Neural cell (in vitro differentiated cells): ENCODE results near the gene LGALS4. TPM values are rescaled to one million over a fixed set of nuclear protein-coding genes. Genes with fewer than 3 reads are reported as not detected.
"Not testable (repeated sequence)": the region's sequence is repeated elsewhere in the genome, so short reads cannot be mapped to it uniquely, and the experiment has no call there.

Experiments used
- H2AFZ ChIP-seq: fragments of 200-600, 300-800 bp; sonication (generic), shearing (Covaris generic); 2 replicates; pipeline ENCODE4 v1.6.0; 2014; ENCODE audit warnings: low read depth, mild to moderate bottlenecking, antibody characterized with exemption, low read length, moderate library complexity
- H3F3A ChIP-seq: fragments of 200-600 bp; shearing (Covaris generic); 2 replicates; pipeline ENCODE4 v1.6.1; 2016; ENCODE audit warnings: mild to moderate bottlenecking, moderate library complexity, mixed read lengths, antibody characterized with exemption, low read length; ENCODE audit not compliant: insufficient read depth, poor library complexity, severe bottlenecking
- H3K27ac ChIP-seq: fragments of 200-600, 300-800 bp; sonication (generic), shearing (Covaris generic); 2 replicates; pipeline ENCODE4 v1.5.1; 2014; ENCODE audit warnings: mild to moderate bottlenecking, low read length, moderate library complexity
- H3K27me3 ChIP-seq: fragments of 300-800, 200-600 bp; sonication (generic), shearing (Covaris generic); 2 replicates; pipeline ENCODE4 v1.6.0; 2014; ENCODE audit warnings: mild to moderate bottlenecking, low read depth, low read length, moderate library complexity; ENCODE audit not compliant: insufficient read depth
- H3K36me3 ChIP-seq: fragments of 300-800, 200-600 bp; sonication (generic), shearing (Covaris generic); 2 replicates; pipeline ENCODE4 v1.5.1; 2014; ENCODE audit warnings: mild to moderate bottlenecking, antibody characterized with exemption, low read length, moderate library complexity; ENCODE audit not compliant: insufficient read depth
- H3K4me2 ChIP-seq: fragments of 300-800, 200-600 bp; sonication (generic), shearing (Covaris generic); 2 replicates; pipeline ENCODE4 v1.6.0; 2014; ENCODE audit warnings: mild to moderate bottlenecking, low read length
- H3K4me3 ChIP-seq: fragments of 300-800, 200-600 bp; sonication (generic), shearing (Covaris generic); 2 replicates; pipeline ENCODE4 v1.5.1; 2014; ENCODE audit warnings: mild to moderate bottlenecking, low read length, moderate library complexity
- H3K79me2 ChIP-seq: fragments of 200-600 bp; shearing (Covaris generic); replicated peaks from 2 replicates; pipeline ENCODE4 v1.6.0; 2014; ENCODE audit warnings: mild to moderate bottlenecking, low read length, moderate library complexity; ENCODE audit not compliant: insufficient read depth
- H3K9ac ChIP-seq: fragments of 300-800, 200-600 bp; sonication (generic), shearing (Covaris generic); 2 replicates; pipeline ENCODE4 v1.6.1; 2016; ENCODE audit warnings: mild to moderate bottlenecking, low read length, mixed read lengths
- H3K9me2 ChIP-seq: fragments of 200-600 bp; shearing (Covaris generic); 2 replicates; pipeline ENCODE4 v1.6.1; 2016; ENCODE audit warnings: mild to moderate bottlenecking, low read length, mixed read lengths; ENCODE audit not compliant: insufficient read depth
- H3K9me3 ChIP-seq: fragments of 200-600, 300-800 bp; sonication (generic), shearing (Covaris generic); 2 replicates; pipeline ENCODE4 v1.6.1; 2016; ENCODE audit warnings: mild to moderate bottlenecking, mixed run types, low read length, moderate library complexity, mixed read lengths
- H4K20me1 ChIP-seq: fragments of 200-600 bp; shearing (Covaris generic); 2 replicates; pipeline ENCODE4 v1.6.1; 2016; ENCODE audit warnings: mild to moderate bottlenecking, mixed run types; ENCODE audit not compliant: insufficient read depth
- CTCF ChIP-seq: fragments of 450-650 bp; IDR thresholded peaks from 2 replicates; pipeline ENCODE4 v1.5.1; 2014; ENCODE audit warnings: antibody characterized with exemption, mild to moderate bottlenecking, moderate library complexity; ENCODE audit not compliant: poor library complexity, severe bottlenecking
- EP300 ChIP-seq: fragments of 450-650 bp; conservative IDR thresholded peaks from 2 replicates; pipeline ENCODE4 v1.6.1; 2014; ENCODE audit warnings: antibody characterized with exemption, mild to moderate bottlenecking, moderate library complexity; ENCODE audit not compliant: poor library complexity, severe bottlenecking
- EZH2 ChIP-seq: fragments of 200-600, 300-800 bp; shearing (Covaris generic), sonication (generic); IDR thresholded peaks from 2 replicates; pipeline ENCODE4 v1.6.1; 2014; ENCODE audit warnings: antibody characterized with exemption, low read length, borderline replicate concordance, mild to moderate bottlenecking; ENCODE audit not compliant: insufficient read depth, poor library complexity, severe bottlenecking
- MXI1 ChIP-seq: fragments of 450-650 bp; conservative IDR thresholded peaks from 2 replicates; pipeline ENCODE4 v1.6.1; 2014; ENCODE audit warnings: antibody characterized with exemption, mild to moderate bottlenecking; ENCODE audit not compliant: poor library complexity, severe bottlenecking
- POLR2AphosphoS5 ChIP-seq: IDR thresholded peaks from 2 replicates; pipeline ENCODE4 v1.6.1; 2012
- RAD21 ChIP-seq: fragments of 450-650 bp; conservative IDR thresholded peaks from 2 replicates; pipeline ENCODE4 v1.6.1; 2014; ENCODE audit warnings: antibody characterized with exemption, mild to moderate bottlenecking, moderate library complexity
- REST ChIP-seq: IDR thresholded peaks from 2 replicates; pipeline ENCODE4 v1.6.1; 2012; ENCODE audit warnings: borderline replicate concordance
- SMC3 ChIP-seq: fragments of 450-650 bp; conservative IDR thresholded peaks from 2 replicates; pipeline ENCODE4 v1.6.1; 2014; ENCODE audit warnings: antibody characterized with exemption, mild to moderate bottlenecking, moderate library complexity; ENCODE audit not compliant: poor library complexity
- TAF1 ChIP-seq: IDR thresholded peaks from 2 replicates; pipeline ENCODE4 v1.6.1; 2012; ENCODE audit warnings: low read depth
- polyA plus RNA-seq: library from polyadenylated mRNA; depleted of rRNA; stranded (reverse); fragments of >200 nt; gene quantifications from 2 replicates; pipeline ENCODE4 v1.2.3, GENCODE V29; 2014

Gene LGALS4
- polyA plus RNA-seq, 1 donor from 2014 or later, result 1.3 TPM

- H3K27me3 ChIP-seq, H3K36me3 ChIP-seq, H2AFZ ChIP-seq, H4K20me1 ChIP-seq, H3K9me3 ChIP-seq, H3K79me2 ChIP-seq, H3K4me2 ChIP-seq, H3K9ac ChIP-seq, H3K4me3 ChIP-seq, H3K27ac ChIP-seq, H3F3A ChIP-seq, H3K9me2 ChIP-seq: not testable (repeated sequence)
Measured at GRCh38 chr19:38859631-38860204, 47.0 kb upstream of the LGALS4 start.

- no peak overlapping the region for H3K27ac ChIP-seq
- no peaks in the 10 kb centered on the region for H3K9me2 ChIP-seq
- TF ChIP-seq CTCF, result no peak
- TF ChIP-seq RAD21, result no peak
- TF ChIP-seq TAF1, result no peak
- TF ChIP-seq POLR2AphosphoS5, result no peak
- no peak for TF ChIP-seq EP300
- no peak for TF ChIP-seq SMC3
- TF ChIP-seq REST, result no peak
- TF ChIP-seq MXI1, result no peak
- no peak for TF ChIP-seq EZH2
- H3K9me3 ChIP-seq, result no peaks in the 10 kb centered on the region
- no peaks in the 10 kb centered on the region for H3K27me3 ChIP-seq
- H3F3A ChIP-seq, result no peaks in the 10 kb centered on the region
- H2AFZ ChIP-seq, result no peak overlapping the region
- no peaks in the 10 kb centered on the region for H3K79me2 ChIP-seq
- H4K20me1 ChIP-seq, result no peaks in the 10 kb centered on the region
- H3K9ac ChIP-seq, result no peak overlapping the region
- no peaks in the 10 kb centered on the region for H3K36me3 ChIP-seq
- no peak overlapping the region for H3K4me2 ChIP-seq
- H3K4me3 ChIP-seq, result no peak overlapping the region
Measured at GRCh38 chr19:38856813-38857212, 44.1 kb upstream of the LGALS4 start.

GRCh38 chr19:38855751-38856150, 43.0 kb upstream of the LGALS4 start:
- H3K79me2 ChIP-seq, H3K9me2 ChIP-seq, H3K36me3 ChIP-seq, H4K20me1 ChIP-seq, H3K4me3 ChIP-seq, H3K4me2 ChIP-seq, H3K9ac ChIP-seq, H3K9me3 ChIP-seq, H3F3A ChIP-seq, H3K27me3 ChIP-seq, H2AFZ ChIP-seq, H3K27ac ChIP-seq: not testable (repeated sequence)

GRCh38 chr19:38854961-38855360, 42.2 kb upstream of the LGALS4 start:
- H3K9me3 ChIP-seq, H3F3A ChIP-seq, H2AFZ ChIP-seq, H3K36me3 ChIP-seq, H4K20me1 ChIP-seq, H3K4me3 ChIP-seq, H3K9ac ChIP-seq, H3K4me2 ChIP-seq, H3K27me3 ChIP-seq, H3K79me2 ChIP-seq, H3K27ac ChIP-seq, H3K9me2 ChIP-seq: not testable (repeated sequence)
